Astrocyte of the cerebellum (primary cell): ENCODE results near the gene ERAL1.
"Not testable (repeated sequence)": the region's sequence is repeated elsewhere in the genome, so short reads cannot be mapped to it uniquely, and the experiment has no call there.

Experiments used
- DNase-seq: peaks from one replicate; pipeline ENCODE4 v3.0.0-alpha.2; 2011; ENCODE audit warnings: low read depth
- H3K4me3 ChIP-seq: 2 replicates; pipeline ENCODE4 v1.5.1; 2011; ENCODE audit warnings: mild to moderate bottlenecking, low read depth, low read length, moderate library complexity
- CTCF ChIP-seq: IDR thresholded peaks from 2 replicates; pipeline ENCODE4 v1.5.1; 2012; ENCODE audit warnings: low read length, low read depth, moderate library complexity, mild to moderate bottlenecking; ENCODE audit errors: missing control alignments
- in situ Hi-C: cut with HindIII; loops from 2 replicates; pipeline ENCODE4 v1.10.0; 2017; ENCODE audit warnings: low sequenced_read_pairs

Gene ERAL1

GRCh38 chr17:28902819-28903545, 48.2 kb downstream of the ERAL1 start, which contains the start of gene DHRS13:
DHRS13 (minus strand) TSS chr17:28903079; CDS start chr17:28902944, 135 bp downstream.
- in situ Hi-C loops, result no loop called here
- H3K4me3 ChIP-seq, result peak within 1 kb of the TSS; percentile 44
- peak; percentile 39 for DNase-seq
- TF ChIP-seq CTCF, result peak; percentile 73

- in situ Hi-C loops, H3K4me3 ChIP-seq, DNase-seq: not testable (repeated sequence)
These were observed 48.7 kb downstream of the ERAL1 start for GRCh38 chr17:28903546-28903841.

- no peak for TF ChIP-seq CTCF
- in situ Hi-C loops, result loop anchor here (5.0 kb wide), 1 partner anchor 37 kb away; no protein-coding TSS in a partner anchor
- H3K4me3 ChIP-seq, result no peak overlapping the region
- DNase-seq, result no peak
These were observed 50.0 kb downstream of the ERAL1 start for GRCh38 chr17:28904800-28905199.

GRCh38 chr17:28906276-28906675, 51.5 kb downstream of the ERAL1 start:
- no peak overlapping the region for H3K4me3 ChIP-seq
- DNase-seq, result no peak
- in situ Hi-C loops, result loop anchor here (5.0 kb wide), 1 partner anchor 39 kb away; no protein-coding TSS in a partner anchor
- TF ChIP-seq CTCF, result no peak

GRCh38 chr17:28906706-28907438, 52.1 kb downstream of the ERAL1 start:
- no peak overlapping the region for H3K4me3 ChIP-seq
- DNase-seq, result no peak
- no peak for TF ChIP-seq CTCF
- in situ Hi-C loops, result loop anchor here (5.0 kb wide), 1 partner anchor 40 kb away; no protein-coding TSS in a partner anchor

GRCh38 chr17:28907709-28908475, 53.1 kb downstream of the ERAL1 start:
- no peak for TF ChIP-seq CTCF
- no peak overlapping the region for H3K4me3 ChIP-seq
- no peak for DNase-seq
- in situ Hi-C loops, result loop anchor here (5.0 kb wide), 1 partner anchor 41 kb away; no protein-coding TSS in a partner anchor
